GM20000 (cell line): ENCODE results near the gene SUCNR1.

ENCODE experiments used
- DNase-seq: peaks from one replicate; pipeline ENCODE4 v3.0.0; 2012; ENCODE audit warnings: low spot score
- TF ChIP-seq, protein P1 (sequence below): IDR thresholded peaks from 2 replicates; pipeline ENCODE4 v1.5.1; 2012; ENCODE audit warnings: mild to moderate bottlenecking, control low read depth; ENCODE audit errors: extremely low read depth, missing control alignments

SUCNR1 gene, protein sequence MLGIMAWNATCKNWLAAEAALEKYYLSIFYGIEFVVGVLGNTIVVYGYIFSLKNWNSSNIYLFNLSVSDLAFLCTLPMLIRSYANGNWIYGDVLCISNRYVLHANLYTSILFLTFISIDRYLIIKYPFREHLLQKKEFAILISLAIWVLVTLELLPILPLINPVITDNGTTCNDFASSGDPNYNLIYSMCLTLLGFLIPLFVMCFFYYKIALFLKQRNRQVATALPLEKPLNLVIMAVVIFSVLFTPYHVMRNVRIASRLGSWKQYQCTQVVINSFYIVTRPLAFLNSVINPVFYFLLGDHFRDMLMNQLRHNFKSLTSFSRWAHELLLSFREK

DNA sequence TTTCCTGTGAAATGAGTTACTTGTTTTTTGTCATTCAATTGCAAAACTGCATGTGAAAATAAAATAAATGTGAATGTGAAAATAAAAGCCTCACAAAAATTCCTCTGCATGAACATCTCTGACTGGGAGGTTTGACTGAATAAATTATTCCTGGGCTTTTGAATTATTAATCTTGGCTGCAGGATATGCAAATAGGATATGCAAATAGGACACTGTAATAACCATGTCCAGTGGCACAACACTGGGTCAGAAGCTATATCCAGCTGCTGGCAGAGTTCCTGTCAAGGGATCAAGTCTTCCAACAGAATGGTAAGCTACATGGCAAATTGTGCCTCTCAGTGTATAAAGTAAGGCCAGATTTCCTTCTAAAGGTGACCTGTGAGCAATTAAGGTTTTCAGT, at the start of gene SUCNR1:
Gene SUCNR1 (plus strand): TSS at position 246 of the 400 bp plus-strand sequence. CDS start 6,250 bp downstream, outside the sequence.
- DNase-seq: no peak
- TF ChIP-seq, protein P1, sequence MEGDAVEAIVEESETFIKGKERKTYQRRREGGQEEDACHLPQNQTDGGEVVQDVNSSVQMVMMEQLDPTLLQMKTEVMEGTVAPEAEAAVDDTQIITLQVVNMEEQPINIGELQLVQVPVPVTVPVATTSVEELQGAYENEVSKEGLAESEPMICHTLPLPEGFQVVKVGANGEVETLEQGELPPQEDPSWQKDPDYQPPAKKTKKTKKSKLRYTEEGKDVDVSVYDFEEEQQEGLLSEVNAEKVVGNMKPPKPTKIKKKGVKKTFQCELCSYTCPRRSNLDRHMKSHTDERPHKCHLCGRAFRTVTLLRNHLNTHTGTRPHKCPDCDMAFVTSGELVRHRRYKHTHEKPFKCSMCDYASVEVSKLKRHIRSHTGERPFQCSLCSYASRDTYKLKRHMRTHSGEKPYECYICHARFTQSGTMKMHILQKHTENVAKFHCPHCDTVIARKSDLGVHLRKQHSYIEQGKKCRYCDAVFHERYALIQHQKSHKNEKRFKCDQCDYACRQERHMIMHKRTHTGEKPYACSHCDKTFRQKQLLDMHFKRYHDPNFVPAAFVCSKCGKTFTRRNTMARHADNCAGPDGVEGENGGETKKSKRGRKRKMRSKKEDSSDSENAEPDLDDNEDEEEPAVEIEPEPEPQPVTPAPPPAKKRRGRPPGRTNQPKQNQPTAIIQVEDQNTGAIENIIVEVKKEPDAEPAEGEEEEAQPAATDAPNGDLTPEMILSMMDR: no peak

DNA sequence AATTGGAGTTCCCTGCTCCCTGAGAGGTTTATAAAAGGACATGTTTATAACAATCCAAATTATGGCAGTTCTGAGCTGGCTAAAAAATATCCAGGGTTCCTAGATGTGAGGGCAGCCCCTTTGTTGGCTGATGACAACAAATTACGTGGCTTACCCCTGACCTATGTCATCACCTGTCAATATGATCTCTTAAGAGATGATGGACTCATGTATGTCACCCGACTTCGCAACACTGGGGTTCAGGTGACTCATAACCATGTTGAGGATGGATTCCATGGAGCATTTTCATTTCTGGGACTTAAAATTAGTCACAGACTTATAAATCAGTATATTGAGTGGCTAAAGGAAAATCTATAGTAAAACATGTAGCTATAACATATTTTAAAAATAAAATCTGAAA, 45.6 kb upstream of the SUCNR1 start:
- TF ChIP-seq, protein P1: no peak
- DNase-seq: no peak

DNA sequence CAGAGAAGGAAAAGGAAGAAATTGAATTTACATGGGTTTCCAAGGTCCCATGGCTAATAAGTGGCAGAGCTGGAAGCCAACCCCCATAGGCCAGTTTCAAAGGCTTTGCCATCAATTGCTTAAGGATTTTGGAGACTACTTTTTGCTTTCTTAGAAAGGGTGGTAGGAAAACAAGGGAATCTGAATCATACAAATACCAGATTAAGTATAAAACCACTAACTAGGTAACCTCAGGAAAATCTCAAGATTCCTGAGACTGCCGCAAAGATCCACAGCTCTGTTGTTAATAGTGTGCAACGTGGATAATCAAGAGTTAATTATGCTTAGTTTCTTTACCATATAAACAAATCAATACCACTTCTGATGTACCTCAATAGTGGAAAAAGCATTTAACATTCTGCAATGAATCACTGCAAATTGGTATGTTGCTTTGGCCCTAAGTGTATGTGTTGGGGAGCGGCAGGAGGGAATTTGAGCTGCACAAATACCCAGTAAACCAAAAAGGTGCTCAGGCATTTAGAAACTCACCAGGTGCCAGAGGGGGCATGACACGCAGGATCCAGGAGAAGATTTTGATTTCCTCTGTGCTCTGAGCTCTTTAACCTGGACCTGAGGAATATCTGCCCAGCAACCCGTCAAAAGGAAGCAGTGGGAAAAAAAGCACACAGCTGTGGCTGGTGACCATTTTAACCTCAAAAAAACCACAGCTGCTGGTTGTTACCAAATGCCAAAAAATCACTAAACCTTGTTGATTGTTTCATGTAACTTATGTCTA, 37.5 kb upstream of the SUCNR1 start:
- no peak for DNase-seq
- TF ChIP-seq, protein P1: no peak

DNA sequence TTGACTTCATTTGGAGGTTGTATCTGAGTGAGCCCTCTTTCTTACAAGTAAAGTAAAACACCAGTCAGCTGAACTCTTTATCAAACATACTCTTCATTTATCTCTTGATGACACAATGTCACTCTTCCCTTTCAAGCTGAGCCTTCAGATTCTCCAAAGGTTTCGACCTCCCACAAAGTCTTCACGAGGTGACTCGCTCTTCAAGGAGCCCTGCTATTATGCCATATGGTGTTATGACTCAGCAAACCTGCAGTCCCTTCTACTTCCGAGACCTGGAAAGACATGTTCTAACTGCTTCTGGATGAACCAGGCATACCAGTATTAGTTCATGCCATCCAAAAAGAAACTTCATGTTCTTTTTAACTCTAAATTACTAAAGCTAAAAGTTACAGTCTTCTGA, 36.4 kb upstream of the SUCNR1 start:
- TF ChIP-seq, protein P1: no peak
- DNase-seq: no peak

DNA sequence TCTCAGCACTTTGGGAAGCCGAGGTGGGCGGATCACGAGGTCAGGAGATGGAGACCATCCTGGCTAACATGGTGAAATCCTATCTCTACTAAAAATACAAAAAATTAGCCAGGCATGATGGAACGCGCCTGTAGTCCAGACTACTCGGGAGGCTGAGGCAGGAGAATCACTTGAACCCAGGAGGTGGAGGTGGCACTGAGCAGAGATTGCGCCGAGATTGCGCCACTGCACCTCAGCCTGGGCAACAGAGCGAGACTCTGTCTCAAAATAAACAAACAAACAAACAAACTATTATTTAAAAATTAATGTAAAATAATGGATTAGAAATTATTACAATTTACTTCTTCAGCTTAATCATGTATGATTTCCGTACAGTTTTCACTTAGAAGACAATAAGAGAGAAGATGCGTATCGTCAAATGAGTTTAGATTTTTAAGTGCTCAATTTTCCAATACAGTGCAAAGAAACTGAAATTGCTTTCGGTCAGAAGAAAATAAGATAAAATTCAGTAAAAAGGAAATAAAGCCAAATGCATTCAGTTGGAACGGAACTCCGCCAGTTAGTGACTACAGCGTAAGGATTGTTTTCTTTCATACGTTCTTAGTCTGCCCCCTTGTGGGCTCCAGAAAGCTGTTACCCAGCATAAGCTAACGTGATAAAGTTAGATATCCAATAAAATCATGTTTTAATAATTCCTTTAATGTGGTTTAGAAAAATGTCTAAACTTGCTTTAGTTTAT, 34.7 kb upstream of the SUCNR1 start:
- peak; percentile 52 for DNase-seq
- TF ChIP-seq, protein P1: peak; percentile 51

DNA sequence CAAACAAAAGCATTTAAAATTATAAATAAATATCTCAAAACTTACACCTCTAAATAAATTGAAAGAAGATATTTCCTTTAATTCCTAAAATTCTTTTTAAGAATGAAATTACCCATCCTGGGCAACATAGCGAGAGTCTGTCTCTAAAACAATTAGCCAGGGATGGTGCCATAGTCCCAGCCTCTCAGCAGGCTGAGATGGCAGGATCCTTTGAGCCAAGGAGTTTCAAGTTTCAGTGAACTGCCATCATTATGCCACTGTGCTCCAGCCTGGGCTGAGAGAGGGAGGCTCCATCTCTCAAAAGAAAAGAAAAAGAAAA, 34.2 kb upstream of the SUCNR1 start:
- TF ChIP-seq, protein P1: no peak
- no peak for DNase-seq

DNA sequence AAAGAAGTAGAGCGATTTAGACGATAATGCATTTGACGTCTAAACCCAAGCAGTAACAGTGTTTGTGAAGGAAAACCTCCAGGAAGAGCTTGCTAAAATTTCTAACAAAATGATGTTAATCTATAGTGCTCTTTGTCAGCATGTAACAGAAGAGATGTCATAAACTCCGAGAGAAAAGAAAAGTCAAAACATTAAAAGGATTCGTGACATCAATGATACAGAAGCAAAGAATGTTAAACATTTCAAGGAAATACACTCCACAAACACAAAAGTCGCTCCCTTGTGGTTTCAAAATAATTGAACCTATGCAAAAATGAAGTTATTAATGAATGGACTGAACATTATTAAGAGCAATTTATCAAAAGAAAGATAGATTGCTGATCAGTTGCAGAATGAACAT, 31.6 kb upstream of the SUCNR1 start:
- TF ChIP-seq, protein P1: no peak

More for the DNA sequence above, 31.6 kb upstream of the SUCNR1 start:
- no peak for DNase-seq
